Measurements from ENCODE around the gene ADORA2B.

Gene ADORA2B

GRCh38 chr17:15999141-15999973 is 54.4 kb downstream of the ADORA2B start, which contains the start of the genes TTC19 and ZSWIM7:
Gene TTC19 (plus strand): TSS chr17:15999824. CDS start chr17:15999849, 25 bp downstream.
Gene ZSWIM7 (minus strand): TSS chr17:15999704. CDS start chr17:15999594, 110 bp downstream.
- peak; percentile 90 for DNase-seq

GRCh38 chr17:15999974-16000827 is 55.3 kb downstream of the ADORA2B start:
- DNase-seq = peak; percentile 43

GRCh38 chr17:16001226-16001897 is 56.4 kb downstream of the ADORA2B start:
- no peak for DNase-seq

- no peak for DNase-seq
Observed at GRCh38 chr17:16002708-16003260, 57.9 kb downstream of the ADORA2B start.

- DNase-seq = no peak
Observed at GRCh38 chr17:16003841-16004240, 58.9 kb downstream of the ADORA2B start.

- DNase-seq = no peak
Observed at GRCh38 chr17:16005636-16006035, 60.7 kb downstream of the ADORA2B start.

GRCh38 chr17:16007439-16007838 is 62.5 kb downstream of the ADORA2B start:
- no peak for DNase-seq

- DNase-seq = no peak
Observed at GRCh38 chr17:16013943-16014407, 69.0 kb downstream of the ADORA2B start.

- DNase-seq = no peak
Observed at GRCh38 chr17:16019347-16019746, 74.4 kb downstream of the ADORA2B start.

GRCh38 chr17:16023881-16024280 is 79.0 kb downstream of the ADORA2B start:
- no peak for DNase-seq

- no peak for DNase-seq
Observed at GRCh38 chr17:16025202-16025601, 80.3 kb downstream of the ADORA2B start.
